HepG2 (cell line): ENCODE measurements around the gene EMP2. TPM values are rescaled to one million over a fixed set of nuclear protein-coding genes. Genes with fewer than 3 reads are reported as not detected.

Experiments
- HNF1A ChIP-seq, 2 experiments: sonication (generic) in 1 of 2; formaldehyde crosslinking in 1 of 2; IDR thresholded peaks; 2 replicates each; pipeline versions ENCODE4 v1.4.0 to v1.6.1; 2016 to 2020; ENCODE audit warnings: borderline replicate concordance in 1 of 2, low read depth in 1 of 2, mild to moderate bottlenecking in 1 of 2, missing genetic modification reagents in 1 of 2
- KLF9 ChIP-seq: IDR thresholded peaks from 2 replicates; pipeline ENCODE4 v1.6.1; 2016; ENCODE audit warnings: low read depth
- NFKBIZ ChIP-seq: IDR thresholded peaks from 2 replicates; pipeline ENCODE4 v1.6.1; 2018; ENCODE audit warnings: missing genetic modification reagents, missing compliant biosample characterization
- SCMH1 ChIP-seq: sonication (generic); formaldehyde crosslinking; IDR thresholded peaks from 2 replicates; pipeline ENCODE4 v1.9.0; 2021; ENCODE audit warnings: missing genetic modification reagents, mild to moderate bottlenecking, borderline replicate concordance
- STAT6 ChIP-seq: sonication (generic); formaldehyde crosslinking; IDR thresholded peaks from 2 replicates; pipeline ENCODE4 v1.4.0; 2020; ENCODE audit warnings: missing genetic modification reagents, mild to moderate bottlenecking, borderline replicate concordance
- ZFX ChIP-seq: sonication (generic); formaldehyde crosslinking; IDR thresholded peaks from 2 replicates; pipeline ENCODE4 v1.4.0; 2020; ENCODE audit warnings: mild to moderate bottlenecking, low read depth, missing genetic modification reagents, moderate library complexity
- ZNF136 ChIP-seq: sonication (generic); formaldehyde crosslinking; IDR thresholded peaks from 2 replicates; pipeline ENCODE4 v1.8.1; 2022; ENCODE audit warnings: low read depth, mild to moderate bottlenecking, moderate library complexity, missing genetic modification reagents
- ZNF30 ChIP-seq: sonication (generic); formaldehyde crosslinking; IDR thresholded peaks from 2 replicates; pipeline ENCODE4 v1.5.0; 2020; ENCODE audit warnings: mild to moderate bottlenecking, missing genetic modification reagents
- ZNF567 ChIP-seq: sonication (generic); formaldehyde crosslinking; IDR thresholded peaks from 2 replicates; pipeline ENCODE4 v1.8.1; 2023; ENCODE audit warnings: mild to moderate bottlenecking, missing genetic modification reagents, borderline replicate concordance
- ZNF614 ChIP-seq: IDR thresholded peaks from 2 replicates; pipeline ENCODE4 v1.6.1; 2018; ENCODE audit warnings: missing biosample characterization, missing genetic modification reagents, inconsistent platforms, borderline replicate concordance
- ZNF891 ChIP-seq: sonication (generic); formaldehyde crosslinking; IDR thresholded peaks from 2 replicates; pipeline ENCODE4 v1.5.0; 2020; ENCODE audit warnings: mild to moderate bottlenecking, missing genetic modification reagents
- ZSCAN25 ChIP-seq: sonication (generic); formaldehyde crosslinking; IDR thresholded peaks from 2 replicates; pipeline ENCODE4 v1.8.0; 2022; ENCODE audit warnings: mild to moderate bottlenecking, missing genetic modification reagents
- polyA plus RNA-seq, 8 experiments: library from polyadenylated mRNA; depleted of rRNA in 3 of 8; stranded (reverse) in 7 of 8; unstranded in 1 of 8; fragments of >200 nt; fragmentation: Illumina TruSeq in 4 of 8; extraction: Trizol in 4 of 8; gene quantifications; 2 replicates each; pipeline versions ENCODE4 v1.2.1 to v1.2.3, GENCODE V29; 2011 to 2016; ENCODE audit warnings: low read depth in 4 of 8, missing spikeins in 1 of 8, mixed read lengths in 1 of 8; ENCODE audit not compliant: insufficient read depth in 1 of 8
- total RNA-seq, 5 experiments: library from RNA; depleted of rRNA; stranded (reverse); fragments of >200 nt; fragmentation: Illumina TruSeq; extraction: Trizol; gene quantifications; 2 replicates each; pipeline ENCODE4 v1.2.3, GENCODE V29; 2016; ENCODE audit warnings: low read depth in 1 of 5
- TF ChIP-seq, protein P1 (sequence below): sonication (generic); formaldehyde crosslinking; IDR thresholded peaks from 2 replicates; pipeline ENCODE4 v1.4.0; 2020; ENCODE audit warnings: mild to moderate bottlenecking, missing genetic modification reagents
- TF ChIP-seq, protein P2 (sequence below): IDR thresholded peaks from 2 replicates; pipeline ENCODE4 v1.6.1; 2012; ENCODE audit warnings: inconsistent platforms

Gene EMP2
- total and polyA plus RNA-seq, 2 of the 13 experiments (the other 11 are each of a cell fraction or from before 2014, with no cell fraction given), result 24.6 to 91.2 TPM

DNA sequence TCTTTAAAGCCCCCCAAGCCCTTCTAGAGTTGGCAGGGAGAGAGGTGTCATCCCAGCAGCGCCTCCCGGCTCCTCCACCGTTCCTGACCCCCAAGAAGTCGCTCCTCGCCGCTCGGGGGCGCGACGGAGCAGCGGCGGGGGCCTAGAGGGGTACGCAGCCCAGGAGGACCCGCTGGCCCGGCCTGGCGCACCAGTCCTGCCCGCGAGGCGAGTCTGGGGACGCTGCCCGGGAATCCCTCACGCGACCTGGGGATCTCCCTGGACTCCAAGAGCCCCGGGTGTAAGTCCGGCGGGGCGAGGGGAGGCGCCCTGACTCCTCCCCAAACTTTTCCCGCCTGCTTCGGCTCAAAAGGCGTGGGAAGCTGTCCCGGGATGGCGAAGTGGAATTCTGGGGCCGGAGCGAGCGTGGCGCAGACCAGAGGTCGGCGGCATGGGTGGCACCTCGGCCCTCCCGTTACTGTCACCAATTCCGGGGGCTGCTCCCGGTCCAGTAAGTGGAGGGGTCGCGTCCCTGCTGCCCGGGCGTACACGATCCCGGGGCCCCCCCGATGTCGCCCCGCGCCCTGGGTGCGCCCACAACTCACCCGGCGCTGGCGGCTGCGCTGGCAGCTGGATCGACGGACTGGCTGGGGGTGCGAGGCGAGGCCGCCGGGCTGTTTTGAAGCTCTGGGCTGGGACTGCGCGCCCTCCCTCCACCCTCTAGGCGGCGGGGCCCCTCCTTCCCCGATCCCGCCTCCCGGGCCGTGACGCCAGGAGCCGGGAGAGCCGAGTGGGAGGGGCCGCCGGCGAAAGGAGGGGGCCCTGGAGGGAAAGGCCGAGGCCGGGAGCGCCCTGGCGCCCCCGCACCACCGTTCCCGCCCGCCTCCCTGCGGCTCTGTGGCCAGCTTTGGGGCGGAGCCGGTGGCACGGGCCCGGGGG, at the start of gene EMP2 (continued):
- TF ChIP-seq HNF1A (IDR thresholded peaks at IDR 0.05; ENCODE audit: low read depth), result no peak
- TF ChIP-seq HNF1A (CRISPR knock-in tag; IDR thresholded peaks at IDR 0.05; ENCODE audit: borderline replicate concordance), result peak; percentile 38; the same call in 1 of the 2 replicates
- TF ChIP-seq ZNF567 (CRISPR knock-in tag), result peak; percentile 77; the same call in 1 of the 2 replicates
- TF ChIP-seq ZFX (CRISPR knock-in tag), result peak; percentile 90
- peak; percentile 46 for TF ChIP-seq ZSCAN25
- TF ChIP-seq ZNF30, result no peak
- no peak for TF ChIP-seq SCMH1 (CRISPR knock-in tag)
- TF ChIP-seq, protein P1, sequence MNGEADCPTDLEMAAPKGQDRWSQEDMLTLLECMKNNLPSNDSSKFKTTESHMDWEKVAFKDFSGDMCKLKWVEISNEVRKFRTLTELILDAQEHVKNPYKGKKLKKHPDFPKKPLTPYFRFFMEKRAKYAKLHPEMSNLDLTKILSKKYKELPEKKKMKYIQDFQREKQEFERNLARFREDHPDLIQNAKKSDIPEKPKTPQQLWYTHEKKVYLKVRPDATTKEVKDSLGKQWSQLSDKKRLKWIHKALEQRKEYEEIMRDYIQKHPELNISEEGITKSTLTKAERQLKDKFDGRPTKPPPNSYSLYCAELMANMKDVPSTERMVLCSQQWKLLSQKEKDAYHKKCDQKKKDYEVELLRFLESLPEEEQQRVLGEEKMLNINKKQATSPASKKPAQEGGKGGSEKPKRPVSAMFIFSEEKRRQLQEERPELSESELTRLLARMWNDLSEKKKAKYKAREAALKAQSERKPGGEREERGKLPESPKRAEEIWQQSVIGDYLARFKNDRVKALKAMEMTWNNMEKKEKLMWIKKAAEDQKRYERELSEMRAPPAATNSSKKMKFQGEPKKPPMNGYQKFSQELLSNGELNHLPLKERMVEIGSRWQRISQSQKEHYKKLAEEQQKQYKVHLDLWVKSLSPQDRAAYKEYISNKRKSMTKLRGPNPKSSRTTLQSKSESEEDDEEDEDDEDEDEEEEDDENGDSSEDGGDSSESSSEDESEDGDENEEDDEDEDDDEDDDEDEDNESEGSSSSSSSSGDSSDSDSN (CRISPR knock-in tag), result peak; percentile 89
- TF ChIP-seq KLF9 (CRISPR knock-in tag), result no peak; the same call in 1 of the 2 replicates
- peak; percentile 81; the same call in 1 of the 2 replicates for TF ChIP-seq ZNF614 (CRISPR knock-in tag)
- TF ChIP-seq STAT6 (CRISPR knock-in tag), result no peak
- TF ChIP-seq ZNF136 (CRISPR knock-in tag), result no peak
- TF ChIP-seq NFKBIZ (CRISPR knock-in tag), result no peak
- peak; percentile 21; the same call in 1 of the 2 replicates for TF ChIP-seq ZNF891 (CRISPR knock-in tag)
- TF ChIP-seq, protein P2, sequence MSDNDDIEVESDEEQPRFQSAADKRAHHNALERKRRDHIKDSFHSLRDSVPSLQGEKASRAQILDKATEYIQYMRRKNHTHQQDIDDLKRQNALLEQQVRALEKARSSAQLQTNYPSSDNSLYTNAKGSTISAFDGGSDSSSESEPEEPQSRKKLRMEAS, result peak; percentile 80
